ENCODE results near the gene ITSN1.

GRCh38 chr21:33780631-33781030, 138.3 kb downstream of the ITSN1 start:
- TF ChIP-seq, protein P1, sequence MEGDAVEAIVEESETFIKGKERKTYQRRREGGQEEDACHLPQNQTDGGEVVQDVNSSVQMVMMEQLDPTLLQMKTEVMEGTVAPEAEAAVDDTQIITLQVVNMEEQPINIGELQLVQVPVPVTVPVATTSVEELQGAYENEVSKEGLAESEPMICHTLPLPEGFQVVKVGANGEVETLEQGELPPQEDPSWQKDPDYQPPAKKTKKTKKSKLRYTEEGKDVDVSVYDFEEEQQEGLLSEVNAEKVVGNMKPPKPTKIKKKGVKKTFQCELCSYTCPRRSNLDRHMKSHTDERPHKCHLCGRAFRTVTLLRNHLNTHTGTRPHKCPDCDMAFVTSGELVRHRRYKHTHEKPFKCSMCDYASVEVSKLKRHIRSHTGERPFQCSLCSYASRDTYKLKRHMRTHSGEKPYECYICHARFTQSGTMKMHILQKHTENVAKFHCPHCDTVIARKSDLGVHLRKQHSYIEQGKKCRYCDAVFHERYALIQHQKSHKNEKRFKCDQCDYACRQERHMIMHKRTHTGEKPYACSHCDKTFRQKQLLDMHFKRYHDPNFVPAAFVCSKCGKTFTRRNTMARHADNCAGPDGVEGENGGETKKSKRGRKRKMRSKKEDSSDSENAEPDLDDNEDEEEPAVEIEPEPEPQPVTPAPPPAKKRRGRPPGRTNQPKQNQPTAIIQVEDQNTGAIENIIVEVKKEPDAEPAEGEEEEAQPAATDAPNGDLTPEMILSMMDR (IDR thresholded peaks at IDR 0.05) = no peak
- TF ChIP-seq POLR2A (IDR thresholded peaks at IDR 0.05) = no peak
